NCI-H524 (cell line): ENCODE results near the gene PLEKHN1.
"Not testable (repeated sequence)": the region's sequence is repeated elsewhere in the genome, so short reads cannot be mapped to it uniquely, and the experiment has no call there.

Experiments
- DNase-seq, 2 experiments: peaks; one replicate each; lab custom pipeline; 2025; lab: John Stamatoyannopoulos, UW

Gene PLEKHN1

GRCh38 chr1:1006305-1007159, 40.2 kb downstream of the PLEKHN1 start:
- no peak for DNase-seq

GRCh38 chr1:1010131-1010530, 43.8 kb downstream of the PLEKHN1 start:
- not testable (repeated sequence) for DNase-seq

- DNase-seq: no peak
Measured at GRCh38 chr1:1011396-1011949, 45.2 kb downstream of the PLEKHN1 start.

- DNase-seq: not testable (repeated sequence)
Measured at GRCh38 chr1:1012736-1013104, 46.4 kb downstream of the PLEKHN1 start.

- DNase-seq: no peak
Measured at GRCh38 chr1:1013105-1013921, 47.0 kb downstream of the PLEKHN1 start, which contains the start of gene ISG15. Gene ISG15, plus strand, starts transcription at chr1:1013497. Its CDS starts 77 bp downstream, at chr1:1013574.

GRCh38 chr1:1013922-1014648, 47.8 kb downstream of the PLEKHN1 start:
- DNase-seq: no peak

GRCh38 chr1:1014799-1015681, 48.8 kb downstream of the PLEKHN1 start:
- no peak for DNase-seq

- not testable (repeated sequence) for DNase-seq
Measured at GRCh38 chr1:1017397-1018320, 51.4 kb downstream of the PLEKHN1 start.

- DNase-seq: not testable (repeated sequence)
Measured at GRCh38 chr1:1018321-1018685, 52.0 kb downstream of the PLEKHN1 start.

GRCh38 chr1:1019122-1019999, 53.1 kb downstream of the PLEKHN1 start:
- DNase-seq: peak in 1 of 2 experiments; percentile 66

- DNase-seq: no peak
Measured at GRCh38 chr1:1020000-1020404, 53.7 kb downstream of the PLEKHN1 start, which contains the start of gene AGRN. Gene AGRN, plus strand, starts transcription at chr1:1020120. Its CDS starts 53 bp downstream, at chr1:1020173.

GRCh38 chr1:1020415-1021009, 54.2 kb downstream of the PLEKHN1 start:
- no peak for DNase-seq

- peak in 1 of 2 experiments; percentile 44 for DNase-seq
Measured at GRCh38 chr1:1021010-1021919, 55.0 kb downstream of the PLEKHN1 start.

- no peak for DNase-seq
Measured at GRCh38 chr1:1021920-1022259, 55.6 kb downstream of the PLEKHN1 start.

GRCh38 chr1:1022302-1023009, 56.2 kb downstream of the PLEKHN1 start:
- peak in 1 of 2 experiments; percentile 62 for DNase-seq

GRCh38 chr1:1023700-1024099, 57.4 kb downstream of the PLEKHN1 start:
- no peak for DNase-seq
